CD4-positive, alpha-beta T cell (primary cell): ENCODE measurements around the gene PTHLH. TPM values are rescaled to one million over a fixed set of nuclear protein-coding genes. Genes with fewer than 3 reads are reported as not detected.

Source experiments
- ATAC-seq: fragments of 200-7000 bp; cut with Tn5 transposase; one replicate; pipeline ENCODE4 v1.10.0; 2022; ENCODE audit warnings: mild to moderate bottlenecking; ENCODE audit not compliant: poor library complexity
- CTCF ChIA-PET: fragments of 350-600 bp; sonication (Branson Sonifier 250); formaldehyde crosslinking; loops from one replicate; lab custom pipeline; 2021; ENCODE audit warnings: antibody characterized with exemption, inconsistent platforms; lab: Charles Lee
- POLR2A ChIA-PET: fragments of 350-600 bp; sonication (Branson Sonifier 250); formaldehyde crosslinking; loops from one replicate; lab custom pipeline; 2021; ENCODE audit warnings: antibody characterized with exemption, inconsistent platforms; lab: Charles Lee
- DNase-seq, 14 experiments: peaks; one replicate each; pipeline ENCODE4 v3.0.0-alpha.2; 2013 to 2020; ENCODE audit warnings: mixed read lengths in 2 of 14
- H3K27ac ChIP-seq, 2 donors: one replicate each; pipeline versions ENCODE4 v1.5.1 to v1.7.0; 2013; ENCODE audit warnings: low read length in 2 of 2, low read depth in 1 of 2, mild to moderate bottlenecking in 1 of 2
- H3K27me3 ChIP-seq, 2 experiments: 1 replicate in 1 of 2; 2 replicates in 1 of 2; pipeline versions ENCODE4 v1.6.1 to v1.7.0; 2013; ENCODE audit warnings: low read length in 2 of 2, control low read depth in 1 of 2, mild to moderate bottlenecking in 1 of 2, moderate library complexity in 1 of 2; ENCODE audit not compliant: insufficient read depth in 2 of 2, control insufficient read depth in 1 of 2
- H3K36me3 ChIP-seq: one replicate; pipeline ENCODE4 v1.6.1; 2013; ENCODE audit warnings: low read length, control low read depth; ENCODE audit not compliant: insufficient read depth
- H3K4me1 ChIP-seq: one replicate; pipeline ENCODE4 v1.6.1; 2013; ENCODE audit warnings: low read length, control low read depth; ENCODE audit not compliant: insufficient read depth
- H3K4me3 ChIP-seq: one replicate; pipeline ENCODE4 v1.5.1; 2013; ENCODE audit warnings: mild to moderate bottlenecking, low read length, moderate library complexity
- H3K9me3 ChIP-seq, 2 experiments: 1 replicate in 1 of 2; 2 replicates in 1 of 2; pipeline versions ENCODE4 v1.6.1 to v1.7.0; 2013; ENCODE audit warnings: low read length in 2 of 2, mild to moderate bottlenecking in 2 of 2, control low read depth in 1 of 2, moderate library complexity in 1 of 2; ENCODE audit not compliant: control insufficient read depth in 1 of 2, insufficient read depth in 1 of 2
- H3K27ac Mint-ChIP-seq: one replicate; pipeline ENCODE4 v1.8.0; 2020; ENCODE audit warnings: mixed read lengths
- H3K27me3 Mint-ChIP-seq: one replicate; pipeline ENCODE4 v1.8.0; 2021; ENCODE audit warnings: mixed read lengths
- H3K36me3 Mint-ChIP-seq: one replicate; pipeline ENCODE4 v1.8.0; 2021; ENCODE audit warnings: low read depth, mixed read lengths
- H3K4me1 Mint-ChIP-seq: one replicate; pipeline ENCODE4 v1.8.0; 2021; ENCODE audit warnings: low read depth, mixed read lengths
- H3K4me3 Mint-ChIP-seq: one replicate; pipeline ENCODE4 v1.8.0; 2020; ENCODE audit warnings: mild to moderate bottlenecking, mixed read lengths
- H3K9me3 Mint-ChIP-seq: one replicate; pipeline ENCODE4 v1.8.0; 2020; ENCODE audit warnings: mixed read lengths
- intact Hi-C, 2 experiments: fragments of 100-400 bp; cut with DNase I in 1 of 2; cut with micrococcal nuclease in 1 of 2; formaldehyde crosslinking; loops; one replicate each; pipeline versions ENCODE4 v1.15.1 to v1.9.0; 2023 to 2025; cut with DNase I, micrococcal nuclease
- total RNA-seq, 174 experiments: library from RNA in 2 of 174; stranded (reverse) in 2 of 174; gene quantifications; one replicate each; pipeline ENCODE4 v1.2.3 and lab custom pipeline; 2021 to 2026
- TF ChIP-seq, protein P1 (sequence below): fragments of 200-600 bp; IDR thresholded peaks from one replicate; pipeline ENCODE4 v1.8.0; 2022; ENCODE audit warnings: antibody characterized with exemption, mild to moderate bottlenecking

PTHLH gene
- total RNA-seq, 2 experiments from 2014 or later = not detected

GRCh38 chr12:27952510-27952909 is 20.0 kb downstream of the PTHLH start:
- H3K36me3 ChIP-seq = no peaks in the 10 kb centered on the region
- POLR2A ChIA-PET = no interaction called here
- intact Hi-C loops = no loop called here
- Mint-ChIP-seq H3K4me3 (no peak overlapping the region), H3K9me3 (no peaks in the 10 kb centered on the region), H3K27ac (no peak overlapping the region), H3K4me1 (no peaks in the 10 kb centered on the region), H3K36me3 (no peaks in the 10 kb centered on the region), H3K27me3 (peaks cover 17% of the 10 kb centered on the region)
- H3K27ac ChIP-seq = no peak overlapping the region
- ATAC-seq = no peak
- no peaks in the 10 kb centered on the region for H3K4me1 ChIP-seq
- DNase-seq = no peak
- peaks cover 0 to 6% of the 10 kb centered on the region in 2 experiments for H3K27me3 ChIP-seq
- TF ChIP-seq, protein P1, sequence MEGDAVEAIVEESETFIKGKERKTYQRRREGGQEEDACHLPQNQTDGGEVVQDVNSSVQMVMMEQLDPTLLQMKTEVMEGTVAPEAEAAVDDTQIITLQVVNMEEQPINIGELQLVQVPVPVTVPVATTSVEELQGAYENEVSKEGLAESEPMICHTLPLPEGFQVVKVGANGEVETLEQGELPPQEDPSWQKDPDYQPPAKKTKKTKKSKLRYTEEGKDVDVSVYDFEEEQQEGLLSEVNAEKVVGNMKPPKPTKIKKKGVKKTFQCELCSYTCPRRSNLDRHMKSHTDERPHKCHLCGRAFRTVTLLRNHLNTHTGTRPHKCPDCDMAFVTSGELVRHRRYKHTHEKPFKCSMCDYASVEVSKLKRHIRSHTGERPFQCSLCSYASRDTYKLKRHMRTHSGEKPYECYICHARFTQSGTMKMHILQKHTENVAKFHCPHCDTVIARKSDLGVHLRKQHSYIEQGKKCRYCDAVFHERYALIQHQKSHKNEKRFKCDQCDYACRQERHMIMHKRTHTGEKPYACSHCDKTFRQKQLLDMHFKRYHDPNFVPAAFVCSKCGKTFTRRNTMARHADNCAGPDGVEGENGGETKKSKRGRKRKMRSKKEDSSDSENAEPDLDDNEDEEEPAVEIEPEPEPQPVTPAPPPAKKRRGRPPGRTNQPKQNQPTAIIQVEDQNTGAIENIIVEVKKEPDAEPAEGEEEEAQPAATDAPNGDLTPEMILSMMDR = no peak
- CTCF ChIA-PET = no interaction called here
- no peaks in the 10 kb centered on the region for H3K9me3 ChIP-seq
- no peak overlapping the region for H3K4me3 ChIP-seq

- Histone ChIP-seq H3K27me3 (peaks cover 0 to 6% of the 10 kb centered on the region in 2 experiments), H3K36me3 (no peaks in the 10 kb centered on the region), H3K27ac (no peak overlapping the region), H3K9me3 (no peaks in the 10 kb centered on the region), H3K4me3 (no peak overlapping the region), H3K4me1 (no peaks in the 10 kb centered on the region)
- no peaks in the 10 kb centered on the region for H3K9me3 Mint-ChIP-seq
- ChIA-PET CTCF (no interaction called here), POLR2A (no interaction called here)
- H3K4me3 Mint-ChIP-seq = no peak overlapping the region
- intact Hi-C loops = no loop called here
- no peaks in the 10 kb centered on the region for H3K36me3 Mint-ChIP-seq
- DNase-seq (no peak), ATAC-seq (no peak)
- peaks cover 17% of the 10 kb centered on the region for H3K27me3 Mint-ChIP-seq
- H3K4me1 Mint-ChIP-seq = no peaks in the 10 kb centered on the region
- TF ChIP-seq, protein P1 = no peak
- no peak overlapping the region for H3K27ac Mint-ChIP-seq
These were observed 20.6 kb downstream of the PTHLH start for GRCh38 chr12:27951898-27952297.

DNA sequence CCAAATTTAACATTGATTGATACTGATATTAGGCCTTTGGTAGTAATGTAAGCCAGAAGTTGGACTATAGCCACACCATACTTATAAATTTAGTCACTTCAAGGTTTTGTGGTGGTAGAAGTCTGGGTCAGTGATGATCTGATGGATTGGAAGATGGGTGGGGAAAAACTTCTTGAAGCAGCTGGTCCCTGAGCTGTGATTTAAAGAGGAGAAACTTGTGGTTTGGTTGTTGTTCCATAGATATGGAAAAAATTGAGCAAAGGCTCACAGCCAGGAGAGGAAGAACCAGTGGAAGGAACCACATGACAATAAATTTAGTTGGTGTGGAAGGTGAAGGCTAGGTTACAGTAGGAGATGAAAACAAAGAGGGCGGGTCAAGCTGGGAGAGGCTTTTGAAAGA is 26.1 kb downstream of the PTHLH start:
- Histone ChIP-seq H3K4me1 (no peaks in the 10 kb centered on the region), H3K4me3 (no peak overlapping the region), H3K36me3 (no peaks in the 10 kb centered on the region), H3K27ac (no peak overlapping the region), H3K9me3 (no peaks in the 10 kb centered on the region), H3K27me3 (peaks cover 0 to 3% of the 10 kb centered on the region in 2 experiments)
- Mint-ChIP-seq H3K36me3 (no peaks in the 10 kb centered on the region), H3K9me3 (no peaks in the 10 kb centered on the region), H3K4me3 (no peak overlapping the region), H3K4me1 (no peaks in the 10 kb centered on the region), H3K27me3 (peaks cover 25% of the 10 kb centered on the region), H3K27ac (no peak overlapping the region)
- intact Hi-C loops = no loop called here
- POLR2A ChIA-PET = no interaction called here
- ATAC-seq = no peak
- TF ChIP-seq, protein P1 = no peak
- CTCF ChIA-PET = no interaction called here
- no peak for DNase-seq
